Activated CD4-positive, alpha-beta T cell treated with anti-CD3 and anti-CD28 coated beads, Interleukin-2, amount 50 U/mL, for 4 hours (primary cell): Measurements from ENCODE around the gene CCM2.

Experiments used
- DNase-seq, 2 experiments: peaks; one replicate each; pipeline ENCODE4 v3.0.0-alpha.2; 2020

Gene CCM2

DNA sequence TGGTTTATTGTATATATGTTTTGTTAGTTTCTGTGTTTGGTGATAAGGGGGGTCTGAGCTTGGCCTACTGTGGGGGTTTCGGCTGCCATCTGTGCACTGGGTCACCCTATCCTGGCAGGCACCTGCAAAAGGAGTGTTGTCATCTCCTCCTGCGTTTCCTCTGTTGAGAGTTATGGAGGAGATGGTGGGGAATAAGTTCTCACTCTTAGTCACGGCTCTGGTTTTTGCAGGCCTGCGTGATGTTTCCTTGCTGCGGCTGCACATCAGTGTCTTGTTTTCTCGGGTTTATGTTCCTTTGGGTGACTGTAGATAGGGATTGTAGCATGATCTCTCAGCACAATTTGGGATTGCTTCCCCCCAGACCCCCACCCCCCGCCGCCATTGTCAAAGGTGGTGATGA, 36.8 kb downstream of the CCM2 start:
- DNase-seq = no peak

DNA sequence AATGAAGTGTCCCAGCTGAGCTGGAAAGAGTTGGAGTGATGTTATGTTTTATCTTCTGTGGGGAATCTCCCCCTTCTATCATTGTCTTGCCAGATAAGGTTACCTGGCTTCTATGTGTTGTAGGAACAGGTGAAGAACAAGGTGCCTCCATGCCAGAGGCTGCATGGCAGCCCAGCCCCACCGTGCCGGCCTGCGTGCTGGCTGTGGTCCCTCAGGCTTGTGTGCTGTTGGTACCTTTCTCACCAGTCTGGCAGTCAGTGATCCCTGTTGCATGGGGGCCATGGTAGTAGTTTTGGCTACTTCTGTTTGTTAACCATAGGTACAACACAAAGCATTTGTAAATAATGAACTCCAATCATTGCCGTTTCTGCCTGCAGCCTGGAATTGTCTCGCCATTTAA, 37.9 kb downstream of the CCM2 start:
- DNase-seq = no peak

DNA sequence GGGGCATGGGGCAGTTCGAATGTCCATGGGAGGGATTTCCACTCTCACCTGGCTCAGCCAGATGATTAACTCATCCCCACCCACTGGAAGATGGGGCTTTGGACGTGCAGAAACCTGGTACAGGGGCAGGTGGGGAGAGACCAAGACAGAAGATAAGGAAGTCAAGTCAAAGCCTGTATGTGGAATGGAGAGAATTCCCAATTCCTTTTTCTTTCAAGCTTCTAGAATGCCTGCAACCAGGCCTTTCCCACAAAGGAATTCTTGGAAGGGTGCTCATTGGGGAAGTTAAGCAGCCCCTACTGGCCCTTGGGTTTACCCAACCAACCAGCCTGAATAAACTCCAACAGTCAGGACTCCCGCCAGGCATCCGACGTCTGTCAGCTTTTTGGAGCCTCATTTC, 39.1 kb downstream of the CCM2 start:
- no peak for DNase-seq

- DNase-seq = no peak
Measured at GRCh38 chr7:45044338-45044737, 44.3 kb downstream of the CCM2 start.

DNA sequence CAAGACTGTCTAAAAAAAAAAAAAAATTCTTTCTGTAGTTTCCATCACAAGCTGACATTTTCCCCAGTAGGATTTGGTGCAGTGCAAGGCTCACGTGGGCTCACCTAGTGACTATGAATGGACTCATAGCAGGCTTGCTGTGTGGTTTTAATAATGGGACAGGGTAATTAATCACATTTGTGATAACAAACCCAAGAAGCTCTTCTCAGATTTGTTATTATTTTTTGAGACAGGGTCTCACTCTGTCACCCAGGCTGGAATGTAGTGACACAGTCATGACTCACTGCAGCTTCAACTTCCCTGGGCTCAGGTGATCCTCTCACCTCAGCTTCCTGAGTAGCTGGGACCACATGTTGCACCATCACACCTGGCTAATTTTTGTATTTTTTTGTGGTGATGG, 48.7 kb downstream of the CCM2 start:
- no peak for DNase-seq

DNA sequence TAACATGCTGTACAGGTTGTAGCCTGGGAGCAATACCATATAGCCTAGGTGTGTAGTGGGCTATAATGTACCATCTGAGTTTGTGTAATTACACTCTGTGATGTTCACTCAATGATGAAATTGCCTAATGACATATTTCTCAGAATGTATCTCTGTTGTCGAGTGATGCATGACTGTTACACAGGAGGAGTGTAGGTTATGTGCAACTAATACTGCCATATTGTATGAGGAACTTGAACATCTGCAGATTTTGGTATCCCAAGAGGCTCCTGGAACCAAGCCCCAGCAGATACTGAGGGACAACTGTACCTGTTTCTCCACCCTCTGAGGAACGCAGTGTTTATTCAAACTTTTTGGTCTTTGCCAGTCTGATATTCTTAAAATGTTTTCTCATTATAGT, 50.2 kb downstream of the CCM2 start:
- no peak for DNase-seq

DNA sequence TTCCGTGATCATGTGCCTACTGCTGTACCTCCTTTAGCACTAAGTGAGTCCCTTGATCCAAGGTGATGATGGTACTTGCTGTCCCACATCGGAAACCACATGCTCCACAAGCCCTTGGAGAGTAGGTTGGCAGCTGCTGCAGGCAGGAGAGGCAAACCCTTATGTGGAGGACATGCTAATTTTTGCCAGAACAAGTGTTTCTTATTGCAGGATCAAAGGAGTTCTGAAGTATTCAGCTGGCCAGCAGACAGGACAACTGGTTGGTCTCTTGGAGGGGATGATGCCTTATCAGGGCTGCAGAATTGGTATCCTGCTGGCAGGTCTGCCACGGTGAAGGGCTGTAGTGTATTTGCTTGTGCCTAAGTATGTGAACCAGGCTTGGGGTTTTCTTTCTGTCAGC, 52.0 kb downstream of the CCM2 start:
- no peak for DNase-seq

- no peak for DNase-seq
Measured at GRCh38 chr7:45053401-45053800, 53.4 kb downstream of the CCM2 start.

GRCh38 chr7:45053941-45054340, 53.9 kb downstream of the CCM2 start:
- DNase-seq = no peak

DNA sequence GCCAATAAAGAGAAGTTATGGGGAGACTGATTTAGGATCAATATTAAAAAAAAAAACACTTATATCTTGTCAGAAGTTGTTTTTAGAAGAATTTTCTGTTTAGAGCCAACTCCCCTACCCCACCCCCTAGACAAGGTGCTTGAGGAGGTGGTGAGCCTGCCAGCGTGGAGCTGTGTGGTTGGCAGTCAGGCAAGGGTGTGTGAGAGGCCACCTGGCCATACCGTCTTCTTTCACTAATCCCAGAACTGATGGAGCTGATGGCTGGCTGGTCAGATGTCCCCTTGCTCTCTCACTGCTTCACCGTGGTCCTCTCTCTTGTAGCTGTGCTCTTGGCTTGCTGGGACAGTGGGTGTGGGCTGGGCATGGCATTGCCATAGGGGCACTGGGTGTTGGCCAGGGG, 54.4 kb downstream of the CCM2 start:
- DNase-seq = no peak

- DNase-seq = no peak
Measured at GRCh38 chr7:45055016-45055415, 55.0 kb downstream of the CCM2 start.

- DNase-seq = no peak
Measured at GRCh38 chr7:45055594-45056219, 55.7 kb downstream of the CCM2 start.

GRCh38 chr7:45057878-45058277, 57.9 kb downstream of the CCM2 start:
- no peak for DNase-seq

DNA sequence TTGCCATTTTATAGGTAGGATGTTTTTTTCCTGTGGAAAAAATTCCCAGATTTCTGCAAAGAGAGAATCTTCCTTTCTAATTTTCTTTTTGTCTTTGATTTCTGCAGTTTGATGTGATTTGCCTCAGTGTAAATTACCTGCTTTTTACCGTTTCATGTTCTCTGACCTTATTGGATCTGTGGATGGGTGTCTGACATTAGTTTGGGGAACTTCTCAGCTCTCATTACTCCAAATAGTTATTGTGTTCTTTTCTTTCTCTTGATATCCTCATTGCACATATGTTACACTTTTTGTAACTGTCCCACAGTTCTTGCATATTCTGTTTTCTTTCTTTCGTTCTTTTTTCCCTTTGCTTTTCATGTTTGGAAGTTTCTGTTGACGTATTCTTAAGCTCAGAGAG, 60.3 kb downstream of the CCM2 start:
- no peak for DNase-seq

DNA sequence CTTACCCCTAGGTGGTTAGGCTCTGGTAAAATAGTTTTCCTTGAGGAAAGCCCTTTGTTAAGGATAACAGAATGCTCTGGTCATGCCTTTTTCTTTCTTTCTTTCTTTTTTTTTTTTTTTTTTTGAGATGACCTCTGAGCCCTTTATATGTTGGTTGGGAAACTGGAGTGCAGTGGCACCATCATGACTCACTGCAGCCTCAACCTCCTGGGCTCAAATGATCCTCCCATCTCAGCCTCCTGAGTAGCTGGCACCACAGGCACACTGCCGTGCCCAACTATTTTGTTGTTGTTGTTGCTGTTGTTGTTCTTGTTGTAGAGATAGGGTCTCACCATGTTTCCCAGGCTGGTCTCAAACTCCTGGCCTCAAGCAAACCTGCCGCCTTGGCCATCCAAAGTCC, 61.4 kb downstream of the CCM2 start:
- DNase-seq = no peak

DNA sequence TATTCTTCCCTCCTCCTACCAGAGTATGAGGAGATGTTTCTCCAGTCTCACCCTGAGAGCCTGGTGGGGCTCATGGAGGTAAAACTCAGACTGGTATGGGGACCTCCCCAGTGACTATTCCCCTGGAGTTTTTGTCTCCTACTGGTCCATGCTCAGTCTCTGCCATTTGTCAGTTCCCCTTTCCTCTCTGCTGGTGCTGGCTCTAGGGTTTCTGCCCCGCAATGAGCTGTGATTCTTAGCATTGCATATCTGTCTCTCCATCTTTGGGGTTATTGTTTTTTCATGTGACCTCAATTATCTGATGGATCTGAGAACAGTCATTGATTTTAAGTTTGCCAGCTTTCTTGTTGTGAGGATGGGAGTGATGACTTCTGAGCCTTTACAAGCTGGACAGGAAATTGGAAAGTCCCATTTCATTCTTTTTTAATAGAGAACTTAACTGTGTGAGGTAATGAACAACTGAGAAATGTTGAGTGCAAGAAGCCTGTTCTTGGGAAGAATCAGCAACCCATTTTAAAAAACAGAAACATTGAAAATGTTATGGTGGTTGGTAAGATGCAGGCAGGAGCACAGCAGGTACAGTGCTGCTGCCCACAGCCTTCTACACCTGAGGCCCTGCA, 61.9 kb downstream of the CCM2 start:
- DNase-seq = no peak

DNA sequence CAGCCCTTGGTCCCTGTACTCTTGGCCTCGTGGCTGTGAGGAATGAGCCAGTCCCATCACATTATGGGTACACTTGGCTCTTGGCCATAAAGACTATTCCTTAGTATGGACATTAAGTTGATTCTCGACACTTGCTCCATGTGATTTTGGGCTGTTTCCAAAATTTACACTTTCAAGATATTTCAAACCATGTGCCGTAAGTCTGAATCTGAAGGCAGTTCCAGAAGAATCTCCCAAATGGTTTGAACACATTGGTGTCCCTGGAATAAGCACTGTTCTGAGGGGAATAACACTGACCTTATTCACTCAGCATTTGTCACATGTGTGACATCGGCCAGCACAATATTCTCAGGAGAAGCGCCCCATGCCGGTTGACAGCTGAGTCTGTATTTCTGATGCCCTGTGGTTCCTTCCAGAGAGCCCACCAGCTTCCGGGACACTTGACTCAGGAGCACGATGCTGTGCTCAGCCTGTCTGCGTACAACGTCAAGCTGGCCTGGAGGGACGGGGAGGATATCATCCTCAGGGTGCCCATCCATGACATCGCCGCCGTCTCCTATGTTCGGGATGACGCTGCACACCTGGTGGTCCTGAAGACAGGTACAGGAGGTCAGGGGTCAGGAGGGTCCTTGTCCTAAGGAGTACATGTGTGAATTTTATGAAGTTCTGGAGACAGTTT, 64.2 kb downstream of the CCM2 start:
- DNase-seq = no peak

DNA sequence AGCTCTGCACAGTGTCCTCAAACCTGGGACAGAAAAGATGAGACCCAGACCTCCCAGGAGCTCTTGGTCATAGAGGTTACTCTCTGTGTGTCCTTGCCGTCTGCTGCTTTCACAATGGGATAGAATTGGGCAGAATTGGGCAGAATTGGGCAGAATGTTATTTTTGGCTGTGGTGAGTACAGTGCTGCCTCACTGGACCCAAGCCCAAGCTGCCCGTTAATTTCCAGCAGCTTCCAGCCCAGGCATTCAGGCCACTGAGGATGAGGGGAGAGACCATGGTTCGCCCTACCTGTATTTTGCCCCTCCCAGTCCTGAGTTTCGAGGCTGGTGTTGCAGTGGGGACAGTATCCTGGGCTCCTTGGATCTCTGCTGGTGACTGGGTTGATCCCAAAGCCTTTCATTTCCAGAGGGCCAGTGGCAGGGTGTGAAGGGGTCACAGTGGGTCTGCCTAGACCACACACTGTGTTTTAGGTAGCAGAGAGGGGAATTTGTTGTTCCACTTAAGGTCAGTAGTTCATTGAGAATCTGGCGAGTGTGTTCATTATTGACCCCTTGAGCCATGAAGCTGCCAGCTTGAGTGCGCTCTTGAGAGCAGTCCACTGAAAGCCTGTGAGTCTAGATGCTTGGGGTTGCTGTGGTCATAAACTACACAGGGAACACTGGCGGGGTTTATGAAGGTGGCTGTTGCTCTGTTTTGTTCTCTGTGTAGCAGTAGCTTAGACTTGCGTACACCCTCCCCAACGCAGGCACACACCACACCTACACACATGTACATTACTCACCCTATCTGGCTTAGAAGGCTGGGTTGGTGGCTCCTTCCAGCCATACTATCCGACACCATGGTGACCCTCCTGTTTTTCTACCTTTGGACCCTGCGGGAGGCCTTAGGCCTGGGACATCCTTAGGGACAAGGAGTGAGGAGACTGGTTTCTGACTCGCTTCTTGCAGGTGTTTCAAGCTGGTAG, 65.3 kb downstream of the CCM2 start:
- DNase-seq = no peak

- DNase-seq = no peak
Measured at GRCh38 chr7:45066409-45066808, 66.4 kb downstream of the CCM2 start.

- DNase-seq = no peak
Measured at GRCh38 chr7:45067582-45067981, 67.6 kb downstream of the CCM2 start.

- DNase-seq = no peak
Measured at GRCh38 chr7:45068236-45069023, 68.4 kb downstream of the CCM2 start.

GRCh38 chr7:45069444-45070253, 69.6 kb downstream of the CCM2 start:
- DNase-seq = no peak
